HG02763 (cell line): ENCODE results near the gene RIN3.
"Not testable (repeated sequence)": the region's sequence is repeated elsewhere in the genome, so short reads cannot be mapped to it uniquely, and the experiment has no call there.

Source experiments
- ATAC-seq: cut with Tn5 transposase; IDR thresholded peaks from one replicate; pipeline ENCODE4 v1.9.1; 2021; ENCODE audit warnings: mild to moderate bottlenecking, moderate library complexity; ENCODE audit not compliant: unreplicated experiment

RIN3 gene

GRCh38 chr14:92658160-92658559 is 144.6 kb downstream of the RIN3 start:
- no peak for ATAC-seq

GRCh38 chr14:92658684-92659083 is 145.1 kb downstream of the RIN3 start:
- ATAC-seq = no peak

GRCh38 chr14:92659765-92660561 is 146.4 kb downstream of the RIN3 start:
- no peak for ATAC-seq

GRCh38 chr14:92660571-92660970 is 147.0 kb downstream of the RIN3 start:
- no peak for ATAC-seq

GRCh38 chr14:92663049-92663448 is 149.5 kb downstream of the RIN3 start:
- no peak for ATAC-seq

- no peak for ATAC-seq
Observed at GRCh38 chr14:92665661-92666110, 152.1 kb downstream of the RIN3 start.

- no peak for ATAC-seq
Observed at GRCh38 chr14:92666251-92666650, 152.7 kb downstream of the RIN3 start.

GRCh38 chr14:92668276-92668973 is 154.8 kb downstream of the RIN3 start:
- no peak for ATAC-seq

- ATAC-seq = peak; percentile 43
Observed at GRCh38 chr14:92670160-92670559, 156.6 kb downstream of the RIN3 start.

GRCh38 chr14:92670643-92671366 is 157.2 kb downstream of the RIN3 start:
- no peak for ATAC-seq

GRCh38 chr14:92673601-92674150 is 160.1 kb downstream of the RIN3 start:
- no peak for ATAC-seq

- no peak for ATAC-seq
Observed at GRCh38 chr14:92675421-92675820, 161.8 kb downstream of the RIN3 start.

- ATAC-seq = no peak
Observed at GRCh38 chr14:92675976-92676375, 162.4 kb downstream of the RIN3 start.

GRCh38 chr14:92676403-92677086 is 163.0 kb downstream of the RIN3 start:
- ATAC-seq = no peak

GRCh38 chr14:92677087-92677668 is 163.6 kb downstream of the RIN3 start:
- peak; percentile 69 for ATAC-seq

- no peak for ATAC-seq
Observed at GRCh38 chr14:92677955-92678354, 164.4 kb downstream of the RIN3 start.

GRCh38 chr14:92678766-92679165 is 165.2 kb downstream of the RIN3 start:
- no peak for ATAC-seq

GRCh38 chr14:92679246-92679645 is 165.7 kb downstream of the RIN3 start:
- ATAC-seq = no peak

GRCh38 chr14:92680330-92680729 is 166.7 kb downstream of the RIN3 start:
- ATAC-seq = not testable (repeated sequence)
